Heart right ventricle (tissue), 16 donors: ENCODE measurements around the gene TTC21A. TPM values are rescaled to one million over a fixed set of nuclear protein-coding genes. Genes with fewer than 3 reads are reported as not detected.

Experiments
- ATAC-seq, 8 donors: fragments of 200-7000 bp; cut with Tn5 transposase; one replicate each; pipeline ENCODE4 v1.9.1; 2020; ENCODE audit warnings: mild to moderate bottlenecking in 8 of 8, moderate library complexity in 8 of 8, moderate number of reproducible peaks in 1 of 8
- DNase-seq, 2 donors: peaks; one replicate each; pipeline ENCODE4 v3.0.0-alpha.2; 2020
- H3K27ac ChIP-seq, 10 donors: fragments of 200-600 bp; sonication (generic) in 2 of 10; one replicate each; pipeline versions ENCODE4 v1.5.0 to v1.8.0; 2020 to 2022; ENCODE audit warnings: mild to moderate bottlenecking in 3 of 10
- H3K27me3 ChIP-seq, 7 donors: fragments of 200-600 bp; one replicate each; pipeline ENCODE4 v1.8.0; 2021 to 2022; ENCODE audit warnings: mild to moderate bottlenecking in 2 of 7
- H3K36me3 ChIP-seq, 9 donors: fragments of 200-600 bp; sonication (generic) in 1 of 9; one replicate each; pipeline versions ENCODE4 v1.5.0 to v1.8.0; 2020 to 2022; ENCODE audit warnings: mild to moderate bottlenecking in 2 of 9
- H3K4me1 ChIP-seq, 9 donors: fragments of 200-600 bp; sonication (generic) in 1 of 9; one replicate each; pipeline versions ENCODE4 v1.5.0 to v1.8.0; 2020 to 2022; ENCODE audit warnings: mild to moderate bottlenecking in 4 of 9
- H3K4me3 ChIP-seq, 10 donors: fragments of 200-600 bp; sonication (generic) in 2 of 10; one replicate each; pipeline versions ENCODE4 v1.5.0 to v1.8.0; 2020 to 2022; ENCODE audit warnings: mild to moderate bottlenecking in 7 of 10, moderate library complexity in 2 of 10
- H3K9me3 ChIP-seq, 11 donors: fragments of 200-600 bp in 10 of 11; sonication (generic) in 2 of 11; one replicate each; pipeline versions ENCODE4 v1.5.0 to v1.8.0; 2013 to 2022; ENCODE audit warnings: mild to moderate bottlenecking in 2 of 11, control low read depth in 1 of 11, moderate library complexity in 1 of 11
- WGBS, 2 donors: extraction: QIAGEN DNeasy Blood & Tissue Kit; methylation state at CpG; one replicate each; pipeline ENCODE4 v1.1.7; 2013; ENCODE audit warnings: inconsistent platforms in 1 of 2; 5-methylcytosine and 5-hydroxymethylcytosine counted together
- intact Hi-C, 10 donors: fragments of 100-400 bp; cut with DNase I; formaldehyde crosslinking; loops; one replicate each; pipeline versions ENCODE4 v1.11.1 to v1.14.2; 2022
- microRNA-seq, 2 donors: library from miRNA; unstranded; fragments of <30 nt; microRNA quantifications; one replicate each; pipeline ENCODE4 v1.2.0, GENCODE V29; 2021
- polyA plus RNA-seq, 2 donors: library from polyadenylated mRNA; stranded (reverse); fragments of 200-250 nt; gene quantifications; one replicate each; pipeline ENCODE4 v1.2.3, GENCODE V29; 2013
- total RNA-seq, 10 donors: library from RNA; stranded (reverse); fragmentation: NEBNext Ultra II Directional in 3 of 10; extraction: Animal tissue kit (Norgen Biotek cat#: 25700) in 3 of 10; gene quantifications; one replicate each; pipeline versions ENCODE4 v1.2.1 to v1.2.4, GENCODE V29; 2021 to 2023
- TF ChIP-seq, protein P1 (sequence below), 9 donors: fragments of 200-600 bp; sonication (generic) in 2 of 9; IDR thresholded peaks; one replicate each; pipeline versions ENCODE4 v1.5.0 to v1.8.0; 2021 to 2022; ENCODE audit warnings: antibody characterized with exemption in 9 of 9, mild to moderate bottlenecking in 5 of 9, moderate library complexity in 1 of 9
- donor health status: Arrhythmogenic right ventricular cardiomyopathy.
- donor health status: ischemic (EF 13 %, LVEDD 7.1; RV severe dilation, severe dysfunction).
- donor health status: healthy with polysubstance abuse.
- donor health status: DM: no; HTN: yes; CAD: no.
- donor health status: DM: no; HTN: no; CAD: no.
- donor health status: ischemic (EF 25% LVEDD 6.9; RV normal size, moderate dysfunction).
- donor health status: ischemic (EF 25% LVEDD 5.7; RV mildly dilated, moderate dysfunction).
- donor health status: healthy.
- donor health status: DM: yes; HTN: yes; CAD: no.
- donor health status: Ischemic cardiomyopathy.
- donor health status: ischemic (EF 35%, LVEDD 5.7; RV mildly dilated, moderate dysfunction).
- donor health status: nonischemic (EF 11% LVEDD 7.7; RV severe dilation, severe dysfunction).
- donor health status: DM: yes; HTN: yes; CAD: no.
- donor health status: PGD.
- donor health status: ischemic (EF 29% LVEDD 5.4; RV normal size, mild dysfunction).
- donor health status: nonischemic (EF 23%, LVEDD 6.1; RV moderate dilation, normal function).

The TTC21A gene
- total and polyA plus RNA-seq, 12 donors: 0.80 to 7.5 (median 1.5) TPM

DNA sequence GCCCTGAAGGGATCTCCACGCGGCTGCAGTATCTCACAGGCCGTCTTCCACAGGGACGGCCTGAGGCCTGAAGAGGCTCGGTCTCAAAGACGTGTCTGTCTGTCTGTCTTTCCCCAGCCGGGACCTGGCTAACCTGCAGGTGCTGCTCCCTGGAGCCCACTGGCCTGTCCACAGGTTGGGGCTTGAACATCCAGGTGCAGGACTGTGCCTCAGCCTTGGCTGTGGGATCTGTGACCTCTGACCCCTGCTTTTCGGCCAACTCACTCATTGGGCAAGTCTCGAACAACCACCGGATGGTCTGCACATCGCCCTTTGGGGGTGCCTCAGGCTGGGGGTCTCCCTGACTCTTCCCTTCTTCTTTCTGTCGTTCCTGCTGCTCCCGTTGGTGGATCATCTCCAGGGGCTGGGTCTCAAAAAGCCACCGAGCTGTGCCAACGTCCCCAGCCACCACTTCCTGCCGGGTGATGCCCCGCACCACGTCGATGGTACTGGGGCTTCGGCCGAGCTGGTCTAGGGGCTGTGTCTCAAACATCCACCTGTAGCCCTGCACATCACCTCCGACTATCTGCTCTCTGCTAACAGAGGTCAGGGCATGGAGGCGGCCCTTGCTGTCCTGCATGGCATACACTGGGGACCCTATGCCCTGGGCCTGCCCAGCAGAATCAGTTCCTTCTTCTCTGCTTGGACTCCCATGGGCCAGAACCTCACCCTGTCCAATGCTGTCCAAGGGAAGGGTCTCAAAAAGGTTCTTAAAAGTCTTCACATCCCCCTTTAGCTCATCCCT, 80.1 kb downstream of the TTC21A start:
- TF ChIP-seq, protein P1, sequence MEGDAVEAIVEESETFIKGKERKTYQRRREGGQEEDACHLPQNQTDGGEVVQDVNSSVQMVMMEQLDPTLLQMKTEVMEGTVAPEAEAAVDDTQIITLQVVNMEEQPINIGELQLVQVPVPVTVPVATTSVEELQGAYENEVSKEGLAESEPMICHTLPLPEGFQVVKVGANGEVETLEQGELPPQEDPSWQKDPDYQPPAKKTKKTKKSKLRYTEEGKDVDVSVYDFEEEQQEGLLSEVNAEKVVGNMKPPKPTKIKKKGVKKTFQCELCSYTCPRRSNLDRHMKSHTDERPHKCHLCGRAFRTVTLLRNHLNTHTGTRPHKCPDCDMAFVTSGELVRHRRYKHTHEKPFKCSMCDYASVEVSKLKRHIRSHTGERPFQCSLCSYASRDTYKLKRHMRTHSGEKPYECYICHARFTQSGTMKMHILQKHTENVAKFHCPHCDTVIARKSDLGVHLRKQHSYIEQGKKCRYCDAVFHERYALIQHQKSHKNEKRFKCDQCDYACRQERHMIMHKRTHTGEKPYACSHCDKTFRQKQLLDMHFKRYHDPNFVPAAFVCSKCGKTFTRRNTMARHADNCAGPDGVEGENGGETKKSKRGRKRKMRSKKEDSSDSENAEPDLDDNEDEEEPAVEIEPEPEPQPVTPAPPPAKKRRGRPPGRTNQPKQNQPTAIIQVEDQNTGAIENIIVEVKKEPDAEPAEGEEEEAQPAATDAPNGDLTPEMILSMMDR (IDR thresholded peaks at IDR 0.05): no peak
- Histone ChIP-seq H3K4me3 (peak overlapping the region in 5 of 10 donors; percentile 5 to 68 (median 58)), H3K4me1 (peaks cover 12 to 75% (median 44%) of the 10 kb centered on the region in 9 donors), H3K27me3 (no peaks in the 10 kb centered on the region), H3K27ac (peak overlapping the region in 2 of 10 donors; percentile 22 to 98), H3K9me3 (no peaks in the 10 kb centered on the region), H3K36me3 (peaks cover 0 to 62% (median 0%) of the 10 kb centered on the region in 9 donors)
- ATAC-seq: no peak
- 56 to 70% methylated on average over 23 of the region's 23 CpGs for WGBS, 2 donors
- DNase-seq: peak in 1 of 2 donors; percentile 13
- intact Hi-C loops: loop anchor here (2.0 to 10.0 kb wide), 8 partner anchors 40 to 100 kb away; partner anchors contain the start of genes GORASP1 (in 2 of the 10) and TTC21A (in 2 of the 10)

Small RNA genes within 50 kb of the gene (microRNA-seq; reads per million reads assigned to microRNA genes)
- 0 to 0.51 reads per million in 2 donors for gene MIR6822

Other genes with a start within 250 kb of the TTC21A start
- gene SCN11A, start 55.7 kb upstream of the TTC21A start, total RNA-seq: under 1 TPM in 8 of 10 donors, not detected in 2; 0.04 to 0.12 (median 0.07) TPM
- under 1 TPM; 0.01 to 0.15 TPM for gene SCN11A, start 55.7 kb upstream of the TTC21A start, polyA plus RNA-seq
- 10 to 100 TPM; 14.5 to 37.2 (median 31.0) TPM for gene WDR48, start 55.7 kb upstream of the TTC21A start, total RNA-seq
- gene WDR48, start 55.7 kb upstream of the TTC21A start, polyA plus RNA-seq: 10 to 100 TPM in 1 of 2 donors, 1 to 10 TPM in 1; 8.0 to 11.4 TPM
- 10 to 100 TPM; 35.8 to 54.2 (median 41.1) TPM for gene GORASP1, start 53 bp upstream of the TTC21A start, total RNA-seq
- gene GORASP1, start 53 bp upstream of the TTC21A start, polyA plus RNA-seq: 10 to 100 TPM; 28.4 to 37.2 TPM
- gene CSRNP1, start 45.9 kb downstream of the TTC21A start, total RNA-seq: 10 to 100 TPM in 9 of 10 donors, 1 to 10 TPM in 1; 7.4 to 46.3 (median 17.7) TPM
- gene CSRNP1, start 45.9 kb downstream of the TTC21A start, polyA plus RNA-seq: 10 to 100 TPM; 14.1 to 28.1 TPM
- gene XIRP1, start 84.9 kb downstream of the TTC21A start, total RNA-seq: 1,000 to 10,000 TPM in 2 of 10 donors, 100 to 1,000 TPM in 8; 277 to 1,691 (median 608) TPM
- 100 to 1,000 TPM; 404 to 586 TPM for gene XIRP1, start 84.9 kb downstream of the TTC21A start, polyA plus RNA-seq
- 1 to 10 TPM in 6 of 10 donors, under 1 TPM in 4; 0.12 to 6.9 (median 1.3) TPM for gene CX3CR1, start 172.4 kb downstream of the TTC21A start, total RNA-seq
- gene CX3CR1, start 172.4 kb downstream of the TTC21A start, polyA plus RNA-seq: under 1 TPM; 0.13 to 0.15 TPM
- not detected for gene CCR8, start 222.0 kb downstream of the TTC21A start, total RNA-seq
- gene CCR8, start 222.0 kb downstream of the TTC21A start, polyA plus RNA-seq: not detected